Spleen (tissue), 11 donors: Measurements from ENCODE around the gene TDRD6. TPM values are rescaled to one million over a fixed set of nuclear protein-coding genes. Genes with fewer than 3 reads are reported as not detected.

ENCODE experiments used
- DNase-seq: peaks from one replicate; pipeline ENCODE4 v3.0.0-alpha.2; 2020
- H3K27ac ChIP-seq, 8 donors: fragments of 200-600 bp; sonication (generic) in 7 of 8; 1 replicate in 4 of 8; 2 replicates in 4 of 8; pipeline versions ENCODE4 v1.5.0 to v1.8.0; 2016 to 2021; ENCODE audit warnings: inconsistent platforms in 4 of 8, mild to moderate bottlenecking in 4 of 8, moderate library complexity in 1 of 8
- H3K27me3 ChIP-seq, 7 donors: fragments of 200-600 bp; sonication (generic) in 6 of 7; replicated peaks in 1 of 7; 1 replicate in 4 of 7; 2 replicates in 3 of 7; pipeline versions ENCODE4 v1.5.0 to v1.8.0; 2016 to 2021; ENCODE audit warnings: inconsistent platforms in 3 of 7, mild to moderate bottlenecking in 1 of 7
- H3K36me3 ChIP-seq, 6 donors: fragments of 200-600 bp; sonication (generic) in 5 of 6; 1 replicate in 4 of 6; 2 replicates in 2 of 6; pipeline versions ENCODE4 v1.5.0 to v1.8.0; 2016 to 2021; ENCODE audit warnings: inconsistent platforms in 2 of 6
- H3K4me1 ChIP-seq, 6 donors: fragments of 200-600 bp; sonication (generic) in 5 of 6; 1 replicate in 3 of 6; 2 replicates in 3 of 6; pipeline versions ENCODE4 v1.5.0 to v1.8.0; 2016 to 2021; ENCODE audit warnings: inconsistent platforms in 3 of 6
- H3K4me3 ChIP-seq, 8 donors: fragments of 200-600 bp; sonication (generic) in 7 of 8; 1 replicate in 4 of 8; 2 replicates in 4 of 8; pipeline versions ENCODE4 v1.5.0 to v1.8.0; 2016 to 2021; ENCODE audit warnings: inconsistent platforms in 4 of 8, mild to moderate bottlenecking in 4 of 8, moderate library complexity in 2 of 8
- H3K9me3 ChIP-seq, 8 donors: fragments of 200-600 bp; sonication (generic) in 7 of 8; 1 replicate in 4 of 8; 2 replicates in 4 of 8; pipeline versions ENCODE4 v1.5.0 to v1.8.0; 2016 to 2021; ENCODE audit warnings: inconsistent platforms in 4 of 8
- POLR2A ChIP-seq, 3 donors: fragments of 450-650 bp; IDR thresholded peaks; one replicate each; pipeline ENCODE4 v1.5.1; 2017; ENCODE audit warnings: antibody characterized with exemption in 3 of 3, mild to moderate bottlenecking in 1 of 3
- POLR2AphosphoS5 ChIP-seq, 3 donors: sonication (generic); formaldehyde crosslinking; IDR thresholded peaks; one replicate each; pipeline ENCODE4 v1.5.1; 2017; ENCODE audit warnings: antibody characterized with exemption in 3 of 3
- WGBS, 5 donors: extraction: QIAGEN DNeasy Blood & Tissue Kit in 3 of 5; methylation state at CpG; one replicate each; pipeline versions ENCODE4 v1.1.5 to v1.1.7; 2013 to 2018; 5-methylcytosine and 5-hydroxymethylcytosine counted together
- intact Hi-C: fragments of 100-400 bp; cut with DNase I; formaldehyde crosslinking; loops from one replicate; pipeline ENCODE4 v1.15.0; 2023; ENCODE audit warnings: low total_unique reads
- polyA plus RNA-seq, 3 donors: library from polyadenylated mRNA; stranded (reverse); fragments of 200-250 nt; gene quantifications; one replicate each; pipeline ENCODE4 v1.2.1, GENCODE V29; 2013
- total RNA-seq, 7 donors: library from RNA; depleted of rRNA in 3 of 7; stranded (reverse); fragments of >200 nt in 3 of 7; fragmentation: NEBNext Ultra II Directional in 4 of 7; extraction: Animal tissue kit (Norgen Biotek cat#: 25700) in 4 of 7; gene quantifications; one replicate each; pipeline versions ENCODE4 v1.1.0 to v1.2.1, GENCODE V29; 2016 to 2021
- TF ChIP-seq, protein P1 (sequence below), 11 experiments: fragments of 200-600 bp in 7 of 11; fragments of 450-650 bp in 4 of 11; sonication (generic) in 4 of 11; IDR thresholded peaks in 8 of 11; conservative IDR thresholded peaks in 3 of 11; 1 replicate in 7 of 11; 2 replicates in 4 of 11; pipeline versions ENCODE4 v1.4.0 to v1.8.0; 2016 to 2021; ENCODE audit warnings: antibody characterized with exemption in 11 of 11, inconsistent platforms in 4 of 11, mild to moderate bottlenecking in 1 of 11
- donor health status: healthy with polysubstance abuse.
- donor health status: DM: no; HTN: no; CAD: no; lungs with moderate emphysema.
- donor health status: DM: no; HTN: no; CAD: no.
- donor health status: Bipolar disorder and iron deficiency.
- donor health status: healthy.
- donor health status: DM: no; HTN: no; CAD: no.
- donor health status: DM: yes; HTN: yes; CAD: no.

TDRD6 gene
- total and polyA plus RNA-seq, 10 donors, result 0.09 to 0.98 (median 0.26) TPM

DNA sequence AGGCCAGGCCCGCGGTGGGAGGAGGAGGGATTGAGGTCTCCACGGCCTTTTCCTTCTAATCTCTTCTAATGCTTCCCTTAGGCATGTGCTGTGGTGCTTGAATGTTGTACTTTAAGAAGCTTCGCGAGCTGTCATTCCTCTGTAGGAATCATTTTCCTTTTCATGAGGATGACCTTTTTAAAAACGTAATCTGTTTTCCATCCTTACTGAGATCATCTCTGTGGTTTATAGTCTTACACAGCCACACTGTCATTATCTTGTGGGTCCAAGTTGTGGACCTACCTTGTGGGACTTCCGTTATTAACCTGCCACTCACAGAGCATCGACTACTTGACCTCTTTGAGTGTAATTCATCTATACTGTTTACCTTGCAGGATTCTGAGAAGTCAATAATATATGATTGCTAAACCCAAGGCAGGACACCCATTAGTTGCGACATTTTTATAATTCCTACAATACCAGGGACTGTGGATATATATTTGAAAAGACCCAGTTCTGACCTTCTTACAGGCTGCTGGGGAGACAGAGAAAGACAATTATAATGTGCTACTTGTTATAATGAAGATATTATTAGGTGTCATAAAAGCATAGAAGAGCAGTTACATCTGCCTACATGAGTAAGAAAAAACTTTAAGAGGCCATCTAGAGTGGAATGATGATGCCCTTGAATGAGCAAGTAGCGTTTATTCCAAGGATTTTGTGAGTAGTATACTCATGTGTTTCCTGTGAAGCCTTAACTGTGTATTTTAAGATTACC is 34.1 kb upstream of the TDRD6 start:
- H3K9me3 ChIP-seq, result no peaks in the 10 kb centered on the region
- H3K4me1 ChIP-seq, result peaks cover 0 to 30% (median 13%) of the 10 kb centered on the region in 6 donors
- H3K36me3 ChIP-seq, result no peaks in the 10 kb centered on the region
- 24 to 39% (median 25%) methylated on average over 10 of the region's 10 CpGs for WGBS, 5 donors
- TF ChIP-seq POLR2AphosphoS5 (IDR thresholded peaks at IDR 0.05) (no peak), POLR2A (IDR thresholded peaks at IDR 0.05) (no peak)
- TF ChIP-seq, protein P1, sequence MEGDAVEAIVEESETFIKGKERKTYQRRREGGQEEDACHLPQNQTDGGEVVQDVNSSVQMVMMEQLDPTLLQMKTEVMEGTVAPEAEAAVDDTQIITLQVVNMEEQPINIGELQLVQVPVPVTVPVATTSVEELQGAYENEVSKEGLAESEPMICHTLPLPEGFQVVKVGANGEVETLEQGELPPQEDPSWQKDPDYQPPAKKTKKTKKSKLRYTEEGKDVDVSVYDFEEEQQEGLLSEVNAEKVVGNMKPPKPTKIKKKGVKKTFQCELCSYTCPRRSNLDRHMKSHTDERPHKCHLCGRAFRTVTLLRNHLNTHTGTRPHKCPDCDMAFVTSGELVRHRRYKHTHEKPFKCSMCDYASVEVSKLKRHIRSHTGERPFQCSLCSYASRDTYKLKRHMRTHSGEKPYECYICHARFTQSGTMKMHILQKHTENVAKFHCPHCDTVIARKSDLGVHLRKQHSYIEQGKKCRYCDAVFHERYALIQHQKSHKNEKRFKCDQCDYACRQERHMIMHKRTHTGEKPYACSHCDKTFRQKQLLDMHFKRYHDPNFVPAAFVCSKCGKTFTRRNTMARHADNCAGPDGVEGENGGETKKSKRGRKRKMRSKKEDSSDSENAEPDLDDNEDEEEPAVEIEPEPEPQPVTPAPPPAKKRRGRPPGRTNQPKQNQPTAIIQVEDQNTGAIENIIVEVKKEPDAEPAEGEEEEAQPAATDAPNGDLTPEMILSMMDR (IDR thresholded peaks at IDR 0.05 in 8 of 11, conservative IDR thresholded peaks at IDR 0.05 in 3 of 11), result no peak
- peaks cover 0 to 46% (median 9%) of the 10 kb centered on the region in 7 donors for H3K27me3 ChIP-seq
- intact Hi-C loops, result no loop called here
- peak overlapping the region; percentile 63 to 97 (median 84) for H3K4me3 ChIP-seq
- peak overlapping the region in 7 of 8 donors; percentile 73 to 83 (median 76) for H3K27ac ChIP-seq
- no peak for DNase-seq

- DNase-seq, result no peak
- peaks cover 0 to 41% (median 9%) of the 10 kb centered on the region in 7 donors for H3K27me3 ChIP-seq
- no peaks in the 10 kb centered on the region for H3K36me3 ChIP-seq
- H3K27ac ChIP-seq, result no peak overlapping the region
- no peak overlapping the region for H3K4me3 ChIP-seq
- peaks cover 0 to 30% (median 13%) of the 10 kb centered on the region in 6 donors for H3K4me1 ChIP-seq
- 72 to 88% (median 79%) methylated on average over 6 of the region's 6 CpGs for WGBS, 5 donors
- H3K9me3 ChIP-seq, result no peaks in the 10 kb centered on the region
- no peak for TF ChIP-seq POLR2A (IDR thresholded peaks at IDR 0.05)
- TF ChIP-seq, protein P1 (IDR thresholded peaks at IDR 0.05 in 8 of 11, conservative IDR thresholded peaks at IDR 0.05 in 3 of 11), result peak in 1 of 11 experiments; percentile 14
- intact Hi-C loops, result no loop called here
Observed at GRCh38 chr6:46655803-46656202, 31.9 kb upstream of the TDRD6 start.

GRCh38 chr6:46657642-46658041 is 30.0 kb upstream of the TDRD6 start:
- no peaks in the 10 kb centered on the region for H3K36me3 ChIP-seq
- H3K4me3 ChIP-seq, result no peak overlapping the region
- DNase-seq, result no peak
- TF ChIP-seq POLR2AphosphoS5 (IDR thresholded peaks at IDR 0.05), result no peak
- TF ChIP-seq, protein P1 (IDR thresholded peaks at IDR 0.05 in 8 of 11, conservative IDR thresholded peaks at IDR 0.05 in 3 of 11), result no peak
- no peak for TF ChIP-seq POLR2A (IDR thresholded peaks at IDR 0.05)
- no peak overlapping the region for H3K27ac ChIP-seq
- peaks cover 0 to 18% (median 7%) of the 10 kb centered on the region in 6 donors for H3K4me1 ChIP-seq
- peaks cover 0 to 24% (median 4%) of the 10 kb centered on the region in 7 donors for H3K27me3 ChIP-seq
- H3K9me3 ChIP-seq, result no peaks in the 10 kb centered on the region
- intact Hi-C loops, result no loop called here

DNA sequence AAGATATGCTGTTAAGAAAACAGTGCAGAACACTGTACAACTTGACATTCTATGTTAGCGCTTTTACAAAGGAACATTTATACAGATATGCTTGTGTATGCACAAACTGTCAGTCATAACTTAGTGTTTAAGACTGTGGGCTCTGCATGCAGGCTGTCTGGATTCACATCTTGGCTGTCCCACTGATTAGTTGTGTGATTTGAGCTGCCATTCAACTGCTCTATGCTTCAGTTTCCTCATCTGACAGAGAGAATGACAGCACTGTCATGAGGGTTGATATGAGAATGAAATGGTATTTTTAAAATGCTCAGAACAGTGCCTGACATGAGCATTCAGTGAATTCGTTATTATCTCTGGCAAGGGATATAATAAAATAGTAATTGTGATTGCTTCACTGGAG is 26.2 kb upstream of the TDRD6 start:
- no peaks in the 10 kb centered on the region for H3K9me3 ChIP-seq
- H3K4me1 ChIP-seq, result no peaks in the 10 kb centered on the region
- WGBS, 5 donors, result 74 to 95% (median 87%) methylated on average over 2 of the region's 2 CpGs
- H3K27ac ChIP-seq, result no peak overlapping the region
- no peak overlapping the region for H3K4me3 ChIP-seq
- no peaks in the 10 kb centered on the region for H3K36me3 ChIP-seq
- no peaks in the 10 kb centered on the region for H3K27me3 ChIP-seq
- TF ChIP-seq POLR2AphosphoS5 (IDR thresholded peaks at IDR 0.05) (no peak), POLR2A (IDR thresholded peaks at IDR 0.05) (no peak)
- TF ChIP-seq, protein P1 (IDR thresholded peaks at IDR 0.05 in 8 of 11, conservative IDR thresholded peaks at IDR 0.05 in 3 of 11), result no peak
- DNase-seq, result no peak
- intact Hi-C loops, result no loop called here
